ENCODE data around the gene EXOSC10. TPM values are rescaled to one million over a fixed set of nuclear protein-coding genes. Genes with fewer than 3 reads are reported as not detected.
"Not testable (repeated sequence)": the region's sequence is repeated elsewhere in the genome, so short reads cannot be mapped to it uniquely, and the experiment has no call there.

Gene EXOSC10
- polyA plus RNA-seq, 1 experiment, result 65.9 TPM

DNA sequence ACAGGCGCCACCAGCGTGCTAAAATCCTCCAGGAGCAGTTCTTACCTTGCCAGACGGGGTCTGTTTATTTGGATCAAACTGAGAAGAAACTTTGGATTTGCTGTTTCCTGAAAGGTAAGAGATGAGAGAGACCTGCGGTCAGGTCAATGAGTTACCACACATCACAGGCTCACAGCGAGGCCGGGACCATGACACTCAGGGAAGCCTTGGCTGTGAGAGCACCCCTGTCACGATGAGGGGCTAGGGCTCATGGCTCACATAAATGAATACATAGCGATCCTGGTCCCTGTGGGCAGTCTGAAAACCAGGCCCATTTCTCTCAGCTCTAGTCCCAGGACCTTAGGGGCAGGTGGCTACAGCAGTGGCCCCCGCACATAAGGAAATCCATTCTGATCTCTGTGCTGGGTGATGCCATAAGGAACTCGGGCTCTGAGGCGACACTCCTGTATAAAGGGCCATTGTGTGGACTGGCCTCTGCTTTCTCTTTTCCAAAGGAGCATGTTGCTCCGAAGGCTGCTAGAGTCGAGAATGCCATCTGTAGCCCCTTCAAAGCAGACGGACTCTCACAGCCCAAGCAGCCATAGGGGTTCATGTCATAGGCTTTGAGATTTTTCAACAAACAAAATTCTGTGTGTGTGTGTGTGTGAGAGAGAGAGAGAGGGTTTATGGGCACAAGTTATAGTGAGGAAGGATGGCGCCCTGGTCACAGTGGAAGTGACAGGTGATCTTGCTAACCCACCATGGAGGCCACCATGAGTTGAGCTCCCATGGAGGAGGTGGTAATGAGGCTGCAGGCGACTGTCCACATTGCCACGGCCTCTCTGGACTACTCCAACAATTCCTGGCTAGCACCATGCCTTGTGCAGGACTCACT is 30.8 kb downstream of the EXOSC10 start:
- no peak for DNase-seq (ENCODE audit: low read depth, low spot score)
- ChIA-PET POLR2A (no interaction called here), CTCF (interaction anchor here (2.2 to 2.3 kb wide), 2 partner anchors 31 kb away, joined by 4 to 15 read pairs; no protein-coding TSS in a partner anchor)
- Histone ChIP-seq H3K27me3 (ENCODE audit: control insufficient read depth, insufficient read depth, low read length) (no peaks in the 10 kb centered on the region), H3K4me3 (ENCODE audit: low read depth, low read length) (no peak overlapping the region), H3K9me3 (ENCODE audit: control insufficient read depth, insufficient read depth, low read length) (no peaks in the 10 kb centered on the region), H3K27ac (ENCODE audit: low read depth, low read length) (no peak overlapping the region)
- TF ChIP-seq, protein P1, sequence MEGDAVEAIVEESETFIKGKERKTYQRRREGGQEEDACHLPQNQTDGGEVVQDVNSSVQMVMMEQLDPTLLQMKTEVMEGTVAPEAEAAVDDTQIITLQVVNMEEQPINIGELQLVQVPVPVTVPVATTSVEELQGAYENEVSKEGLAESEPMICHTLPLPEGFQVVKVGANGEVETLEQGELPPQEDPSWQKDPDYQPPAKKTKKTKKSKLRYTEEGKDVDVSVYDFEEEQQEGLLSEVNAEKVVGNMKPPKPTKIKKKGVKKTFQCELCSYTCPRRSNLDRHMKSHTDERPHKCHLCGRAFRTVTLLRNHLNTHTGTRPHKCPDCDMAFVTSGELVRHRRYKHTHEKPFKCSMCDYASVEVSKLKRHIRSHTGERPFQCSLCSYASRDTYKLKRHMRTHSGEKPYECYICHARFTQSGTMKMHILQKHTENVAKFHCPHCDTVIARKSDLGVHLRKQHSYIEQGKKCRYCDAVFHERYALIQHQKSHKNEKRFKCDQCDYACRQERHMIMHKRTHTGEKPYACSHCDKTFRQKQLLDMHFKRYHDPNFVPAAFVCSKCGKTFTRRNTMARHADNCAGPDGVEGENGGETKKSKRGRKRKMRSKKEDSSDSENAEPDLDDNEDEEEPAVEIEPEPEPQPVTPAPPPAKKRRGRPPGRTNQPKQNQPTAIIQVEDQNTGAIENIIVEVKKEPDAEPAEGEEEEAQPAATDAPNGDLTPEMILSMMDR (IDR thresholded peaks at IDR 0.05; ENCODE audit: low read depth, low read length), result no peak

DNA sequence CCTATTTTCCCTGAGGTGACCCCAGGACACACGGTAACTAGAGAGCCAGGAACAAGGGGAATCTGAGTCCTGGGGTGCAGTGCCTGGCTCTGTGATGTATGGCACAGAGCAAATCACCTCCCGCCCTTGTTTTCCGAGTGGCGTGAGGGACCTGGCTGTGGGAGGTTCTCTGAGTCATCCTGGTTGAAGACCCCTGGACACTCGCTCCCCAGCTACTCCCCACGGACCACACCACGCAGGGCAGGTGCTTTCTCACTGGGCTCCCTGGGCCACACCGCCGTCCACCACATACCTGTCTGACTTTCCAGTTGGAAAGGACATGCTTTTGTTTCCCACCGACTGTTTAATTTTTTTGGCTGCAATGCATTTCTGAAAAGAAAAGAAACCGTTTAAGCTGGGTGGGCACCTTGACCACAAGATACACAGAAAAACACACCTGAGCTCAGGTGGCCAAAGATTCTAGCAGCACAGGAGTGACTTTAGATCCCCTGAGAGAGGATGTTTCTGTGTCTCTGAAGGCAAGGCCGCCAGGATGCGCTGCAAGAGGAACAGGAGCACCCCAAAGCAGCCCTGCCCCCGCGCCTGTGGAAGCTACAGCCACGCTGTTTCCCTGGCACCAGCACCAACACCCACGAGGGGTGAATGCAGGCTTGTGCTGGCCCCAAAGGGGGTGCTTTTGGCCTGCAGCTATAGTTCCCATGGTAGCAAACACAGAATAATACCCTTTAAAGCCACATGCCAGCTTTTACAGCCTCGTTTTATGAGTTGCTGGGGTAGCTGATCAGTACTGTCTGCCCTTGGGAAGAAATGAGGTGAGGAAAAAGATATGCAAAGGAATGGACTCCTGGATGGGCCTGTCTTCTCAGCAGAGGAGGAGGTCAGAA is 31.7 kb downstream of the EXOSC10 start:
- POLR2A ChIA-PET, result no interaction called here
- TF ChIP-seq, protein P1 (IDR thresholded peaks at IDR 0.05; ENCODE audit: low read depth, low read length), result no peak
- Histone ChIP-seq H3K4me3 (ENCODE audit: low read depth, low read length) (no peak overlapping the region), H3K27me3 (ENCODE audit: control insufficient read depth, insufficient read depth, low read length) (no peaks in the 10 kb centered on the region), H3K27ac (ENCODE audit: low read depth, low read length) (no peak overlapping the region), H3K9me3 (ENCODE audit: control insufficient read depth, insufficient read depth, low read length) (no peaks in the 10 kb centered on the region)
- CTCF ChIA-PET, result interaction anchor here (2.2 kb wide), 1 partner anchor 30 kb away, joined by 4 read pairs; no protein-coding TSS in a partner anchor
- DNase-seq (ENCODE audit: low read depth, low spot score), result no peak

DNA sequence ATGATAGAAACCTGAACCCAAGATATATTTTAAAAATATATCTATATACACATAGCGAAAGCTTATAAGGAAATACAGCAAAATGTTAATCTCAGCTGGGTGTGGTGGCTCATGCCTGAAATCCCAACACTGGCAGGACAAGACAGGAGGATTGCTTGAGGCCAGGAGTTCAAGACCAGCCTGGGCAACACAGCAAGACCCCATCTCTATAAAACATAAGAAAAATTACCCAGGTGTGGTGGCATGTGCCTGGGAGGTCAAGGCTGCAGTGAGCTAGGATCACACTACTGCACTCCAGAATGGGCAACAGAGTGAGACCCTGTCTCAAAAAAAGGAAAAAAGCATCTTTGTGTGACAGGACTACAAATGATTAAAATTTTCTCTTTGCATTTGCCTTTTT is 33.9 kb downstream of the EXOSC10 start:
- Histone ChIP-seq H3K27ac (ENCODE audit: low read depth, low read length) (no peak overlapping the region), H3K4me3 (ENCODE audit: low read depth, low read length) (no peak overlapping the region), H3K27me3 (ENCODE audit: control insufficient read depth, insufficient read depth, low read length) (no peaks in the 10 kb centered on the region), H3K9me3 (ENCODE audit: control insufficient read depth, insufficient read depth, low read length) (no peaks in the 10 kb centered on the region)
- POLR2A ChIA-PET, result no interaction called here
- no peak for DNase-seq (ENCODE audit: low read depth, low spot score)
- TF ChIP-seq, protein P1 (IDR thresholded peaks at IDR 0.05; ENCODE audit: low read depth, low read length), result no peak
- CTCF ChIA-PET, result interaction anchor here (1.2 kb wide), 1 partner anchor 28 kb away, joined by 6 read pairs; no protein-coding TSS in a partner anchor

DNA sequence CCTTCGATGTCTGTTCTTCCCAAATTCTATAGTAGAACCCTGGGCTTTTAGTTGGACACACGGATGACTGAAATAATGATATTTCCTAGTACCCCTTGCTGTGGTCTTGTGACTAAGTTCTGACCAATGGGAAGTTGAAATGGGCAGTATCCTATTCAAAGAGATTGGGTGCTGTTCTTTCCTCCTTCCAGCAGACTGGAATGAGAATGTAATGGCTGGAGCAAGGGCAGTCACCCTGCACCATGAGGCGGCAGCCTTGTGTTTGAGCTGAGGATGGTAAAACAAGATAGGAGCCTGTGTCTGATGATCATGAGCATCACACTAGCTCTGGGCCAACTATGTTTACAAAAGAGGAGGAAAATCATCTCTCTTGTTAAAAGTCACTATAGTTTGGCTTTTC is 34.7 kb downstream of the EXOSC10 start:
- Histone ChIP-seq H3K9me3 (ENCODE audit: control insufficient read depth, insufficient read depth, low read length) (no peaks in the 10 kb centered on the region), H3K27ac (ENCODE audit: low read depth, low read length) (no peak overlapping the region), H3K27me3 (ENCODE audit: control insufficient read depth, insufficient read depth, low read length) (no peaks in the 10 kb centered on the region), H3K4me3 (ENCODE audit: low read depth, low read length) (no peak overlapping the region)
- TF ChIP-seq, protein P1 (IDR thresholded peaks at IDR 0.05; ENCODE audit: low read depth, low read length), result no peak
- no peak for DNase-seq (ENCODE audit: low read depth, low spot score)
- ChIA-PET POLR2A (no interaction called here), CTCF (interaction anchor here (1.2 kb wide), 1 partner anchor 27 kb away, joined by 6 read pairs; no protein-coding TSS in a partner anchor)

DNA sequence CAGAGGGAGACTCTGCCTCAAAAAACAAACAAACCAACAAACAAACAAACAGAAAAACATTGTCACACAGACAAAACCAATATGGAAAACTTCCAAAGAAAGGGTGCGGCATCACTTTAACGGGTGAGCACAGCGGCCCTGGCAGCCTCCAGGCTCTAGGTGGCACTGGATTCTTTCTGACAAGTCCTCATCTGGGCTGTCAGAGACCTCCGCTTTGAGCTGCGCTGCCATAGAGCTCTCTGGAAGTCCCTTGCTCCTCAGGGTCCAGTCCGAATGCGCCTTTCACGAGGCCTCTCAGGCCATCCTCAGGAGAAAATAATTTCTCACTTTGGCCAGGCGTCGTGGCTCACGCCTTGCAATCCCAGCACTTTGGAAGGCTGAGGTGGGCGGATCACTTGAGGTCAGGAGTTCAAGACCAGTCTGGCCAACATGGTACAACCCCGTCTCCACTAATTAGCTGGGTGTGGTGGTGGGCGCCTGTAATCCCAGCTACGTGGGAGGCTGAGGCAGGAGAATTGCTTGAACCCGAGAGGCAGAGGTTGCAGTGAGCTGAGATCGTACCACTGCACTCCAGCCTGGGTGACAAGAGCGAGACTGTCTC is 35.6 kb downstream of the EXOSC10 start:
- H3K9me3 ChIP-seq (ENCODE audit: control insufficient read depth, insufficient read depth, low read length); H3K4me3 ChIP-seq (ENCODE audit: low read depth, low read length); DNase-seq (ENCODE audit: low read depth, low spot score); H3K27ac ChIP-seq (ENCODE audit: low read depth, low read length); H3K27me3 ChIP-seq (ENCODE audit: control insufficient read depth, insufficient read depth, low read length): not testable (repeated sequence)
- CTCF ChIA-PET, result interaction anchor here (1.0 to 5.6 kb wide), 2 partner anchors 27 to 35 kb away, joined by 3 to 75 read pairs; no protein-coding TSS in a partner anchor
- POLR2A ChIA-PET, result interaction anchor here (0.6 kb wide), 1 partner anchor 191 kb away, joined by 4 read pairs; no protein-coding TSS in a partner anchor
